HEK293T (cell line): ENCODE measurements around the gene TMEM202.
A peak's percentile ranks its signal among the peaks of the same experiment; 100 is the strongest.

ENCODE experiments used
- CTCF ChIA-PET: fragments of 350-600 bp; formaldehyde crosslinking; extraction: SDS; loops from one replicate; lab custom pipeline; 2021; ENCODE audit warnings: antibody characterized with exemption, inconsistent platforms; lab: Yijun Ruan, JAX
- POLR2A ChIA-PET: fragments of 350-600 bp; formaldehyde crosslinking; extraction: SDS; loops from one replicate; lab custom pipeline; 2020; ENCODE audit warnings: antibody characterized with exemption, inconsistent platforms; lab: Yijun Ruan, JAX
- DNase-seq: peaks from one replicate; pipeline ENCODE4 v3.0.0; 2012; ENCODE audit warnings: mixed read lengths; ENCODE audit errors: extremely low spot score
- ARNT ChIP-seq: fragments of 450-650 bp; IDR thresholded peaks from 2 replicates; pipeline ENCODE4 v1.6.1; 2017; ENCODE audit warnings: mild to moderate bottlenecking
- BHLHE40 ChIP-seq: fragments of 450-650 bp; IDR thresholded peaks from 2 replicates; pipeline ENCODE4 v1.6.1; 2016; ENCODE audit warnings: mild to moderate bottlenecking, moderate library complexity, borderline replicate concordance
- CTBP1 ChIP-seq: fragments of 450-650 bp; IDR thresholded peaks from 2 replicates; pipeline ENCODE4 v1.6.1; 2016; ENCODE audit warnings: borderline replicate concordance
- ELF4 ChIP-seq: fragments of 450-650 bp; IDR thresholded peaks from 2 replicates; pipeline ENCODE4 v1.6.1; 2017; ENCODE audit warnings: antibody characterized with exemption
- L3MBTL2 ChIP-seq: fragments of 450-650 bp; conservative IDR thresholded peaks from 2 replicates; pipeline ENCODE4 v1.6.1; 2016; ENCODE audit warnings: mild to moderate bottlenecking
- LEF1 ChIP-seq: fragments of 450-650 bp; IDR thresholded peaks from 2 replicates; pipeline ENCODE4 v1.6.1; 2017; ENCODE audit warnings: mild to moderate bottlenecking, borderline replicate concordance
- ZNF384 ChIP-seq: fragments of 450-650 bp; IDR thresholded peaks from 2 replicates; pipeline ENCODE4 v1.6.1; 2016

TMEM202 gene

DNA sequence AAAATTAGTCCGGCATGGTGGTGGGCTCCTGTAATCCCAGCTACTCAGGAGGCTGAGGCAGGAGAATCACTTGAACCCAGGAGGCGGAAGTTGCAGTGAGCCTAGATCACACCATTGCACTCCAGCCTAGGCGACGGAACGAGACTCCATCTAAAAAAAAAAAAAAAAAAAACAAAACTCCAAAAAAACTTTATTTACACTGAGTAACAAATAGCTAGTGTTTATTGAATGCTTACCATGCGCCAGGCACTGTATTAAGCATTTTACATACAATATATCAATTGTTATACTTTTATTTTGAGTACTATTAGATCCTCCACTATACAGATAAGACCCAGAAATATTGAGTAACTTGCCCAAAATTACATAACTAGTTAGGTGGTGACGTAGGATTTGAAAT lies 58.6 kb downstream of the TMEM202 start:
- ChIA-PET POLR2A (interaction anchor here (1.0 kb wide), 1 partner anchor 17 kb away, joined by 3 read pairs; no protein-coding TSS in a partner anchor), CTCF (interaction anchor here (0.6 kb wide), 1 partner anchor 9 kb away, joined by 3 read pairs; no protein-coding TSS in a partner anchor)
- DNase-seq: no peak
- TF ChIP-seq BHLHE40 (no peak), ARNT (no peak), CTBP1 (no peak), ELF4 (no peak), ZNF384 (peak; percentile 76), LEF1 (no peak), L3MBTL2 (no peak)
